Esophagus muscularis mucosa (tissue), 4 donors: ENCODE measurements around the gene CYBB. TPM values are rescaled to one million over a fixed set of nuclear protein-coding genes. Genes with fewer than 3 reads are reported as not detected.
"Not testable (repeated sequence)": the region's sequence is repeated elsewhere in the genome, so short reads cannot be mapped to it uniquely, and the experiment has no call there.

Experiments used
- DNase-seq: peaks from one replicate; pipeline ENCODE4 v3.0.0-alpha.2; 2017; ENCODE audit errors: extremely low spot score
- H3K27ac ChIP-seq, 4 donors: fragments of 200-600 bp; sonication (generic); replicated peaks in 1 of 4; 1 replicate in 3 of 4; 2 replicates in 1 of 4; pipeline ENCODE4 v1.5.1; 2016 to 2019; ENCODE audit warnings: mild to moderate bottlenecking in 1 of 4
- H3K27me3 ChIP-seq, 4 donors: fragments of 200-600 bp; sonication (generic); one replicate each; pipeline versions ENCODE4 v1.5.1 to v1.6.0; 2016 to 2019
- H3K36me3 ChIP-seq, 4 donors: fragments of 200-600 bp; sonication (generic); one replicate each; pipeline ENCODE4 v1.5.1; 2016 to 2019
- H3K4me1 ChIP-seq, 4 donors: fragments of 200-600 bp; sonication (generic); one replicate each; pipeline ENCODE4 v1.5.1; 2016 to 2019
- H3K4me3 ChIP-seq, 4 donors: fragments of 200-600 bp; sonication (generic); 1 replicate in 2 of 4; 2 replicates in 2 of 4; pipeline ENCODE4 v1.5.1; 2016 to 2019; ENCODE audit warnings: mild to moderate bottlenecking in 4 of 4, moderate library complexity in 1 of 4
- H3K9me3 ChIP-seq, 4 donors: fragments of 200-600 bp; sonication (generic); 1 replicate in 3 of 4; 2 replicates in 1 of 4; pipeline ENCODE4 v1.5.1; 2016 to 2019
- EP300 ChIP-seq: sonication (generic); formaldehyde crosslinking; IDR thresholded peaks from one replicate; pipeline ENCODE4 v1.6.1; 2017; ENCODE audit warnings: antibody characterized with exemption
- POLR2A ChIP-seq: fragments of 450-650 bp; IDR thresholded peaks from one replicate; pipeline ENCODE4 v1.6.1; 2017; ENCODE audit warnings: antibody characterized with exemption, moderate library complexity, mild to moderate bottlenecking, low read depth
- POLR2AphosphoS5 ChIP-seq, 2 donors: sonication (generic); formaldehyde crosslinking; IDR thresholded peaks; one replicate each; pipeline ENCODE4 v1.6.1; 2017; ENCODE audit warnings: antibody characterized with exemption in 2 of 2
- WGBS: methylation state at CpG from one replicate; pipeline ENCODE4 v1.1.5; 2018; 5-methylcytosine and 5-hydroxymethylcytosine counted together
- intact Hi-C: fragments of 100-400 bp; cut with DNase I; formaldehyde crosslinking; loops from one replicate; pipeline ENCODE4 v1.15.1; 2023
- total RNA-seq, 4 donors: library from RNA; depleted of rRNA; stranded (reverse); fragments of >200 nt; gene quantifications; one replicate each; pipeline versions ENCODE4 v1.1.0 to v1.2.1, GENCODE V29; 2016
- TF ChIP-seq, protein P1 (sequence below), 3 experiments: fragments of 200-600 bp in 2 of 3; fragments of 450-650 bp in 1 of 3; sonication (generic) in 2 of 3; IDR thresholded peaks; one replicate each; pipeline ENCODE4 v1.5.1; 2017 to 2019; ENCODE audit warnings: antibody characterized with exemption in 3 of 3, mild to moderate bottlenecking in 2 of 3, moderate library complexity in 1 of 3

Gene CYBB
- total RNA-seq, 4 donors from 2014 or later: 11.4 to 24.5 (median 14.0) TPM

GRCh38 chrX:37765507-37765906, 14.4 kb upstream of the CYBB start:
- Histone ChIP-seq H3K4me3 (no peak overlapping the region), H3K36me3 (no peaks in the 10 kb centered on the region), H3K4me1 (no peaks in the 10 kb centered on the region), H3K27me3 (peaks cover 0 to 5% (median 0%) of the 10 kb centered on the region in 4 donors), H3K9me3 (peaks cover 0 to 7% (median 0%) of the 10 kb centered on the region in 4 donors), H3K27ac (no peak overlapping the region)
- TF ChIP-seq POLR2AphosphoS5 (IDR thresholded peaks at IDR 0.05): no peak
- TF ChIP-seq POLR2A: no peak
- TF ChIP-seq, protein P1, sequence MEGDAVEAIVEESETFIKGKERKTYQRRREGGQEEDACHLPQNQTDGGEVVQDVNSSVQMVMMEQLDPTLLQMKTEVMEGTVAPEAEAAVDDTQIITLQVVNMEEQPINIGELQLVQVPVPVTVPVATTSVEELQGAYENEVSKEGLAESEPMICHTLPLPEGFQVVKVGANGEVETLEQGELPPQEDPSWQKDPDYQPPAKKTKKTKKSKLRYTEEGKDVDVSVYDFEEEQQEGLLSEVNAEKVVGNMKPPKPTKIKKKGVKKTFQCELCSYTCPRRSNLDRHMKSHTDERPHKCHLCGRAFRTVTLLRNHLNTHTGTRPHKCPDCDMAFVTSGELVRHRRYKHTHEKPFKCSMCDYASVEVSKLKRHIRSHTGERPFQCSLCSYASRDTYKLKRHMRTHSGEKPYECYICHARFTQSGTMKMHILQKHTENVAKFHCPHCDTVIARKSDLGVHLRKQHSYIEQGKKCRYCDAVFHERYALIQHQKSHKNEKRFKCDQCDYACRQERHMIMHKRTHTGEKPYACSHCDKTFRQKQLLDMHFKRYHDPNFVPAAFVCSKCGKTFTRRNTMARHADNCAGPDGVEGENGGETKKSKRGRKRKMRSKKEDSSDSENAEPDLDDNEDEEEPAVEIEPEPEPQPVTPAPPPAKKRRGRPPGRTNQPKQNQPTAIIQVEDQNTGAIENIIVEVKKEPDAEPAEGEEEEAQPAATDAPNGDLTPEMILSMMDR (IDR thresholded peaks at IDR 0.05): no peak
- no peak for TF ChIP-seq EP300
- intact Hi-C loops: no loop called here
- DNase-seq: no peak

DNA sequence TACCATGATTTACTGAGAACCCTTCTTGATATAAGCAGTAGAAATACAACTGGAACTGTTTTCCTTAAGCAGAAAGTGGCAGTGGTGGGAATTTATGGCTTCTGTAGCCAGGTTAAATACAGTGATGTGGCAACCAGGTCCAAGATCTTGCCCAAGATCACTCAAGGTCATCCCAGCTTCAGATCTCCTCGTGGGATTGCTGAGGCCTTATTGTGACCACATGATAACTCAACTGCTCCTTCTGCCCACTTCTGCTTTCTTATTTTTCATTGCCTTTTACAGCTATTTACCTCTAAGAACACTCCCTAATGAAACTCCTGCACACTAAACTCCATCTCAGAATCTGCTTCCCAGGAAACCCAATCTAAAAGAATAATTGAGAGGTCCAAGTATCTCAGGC, 12.4 kb upstream of the CYBB start:
- Histone ChIP-seq H3K4me1 (no peaks in the 10 kb centered on the region), H3K9me3 (peaks cover 0 to 7% (median 0%) of the 10 kb centered on the region in 4 donors), H3K4me3 (no peak overlapping the region), H3K27me3 (no peaks in the 10 kb centered on the region), H3K36me3 (no peaks in the 10 kb centered on the region), H3K27ac (no peak overlapping the region)
- WGBS: 40% methylated on average over 1 of the region's 1 CpG
- DNase-seq: no peak
- TF ChIP-seq, protein P1 (IDR thresholded peaks at IDR 0.05): no peak
- no peak for TF ChIP-seq EP300
- TF ChIP-seq POLR2AphosphoS5 (IDR thresholded peaks at IDR 0.05): no peak
- no peak for TF ChIP-seq POLR2A
- intact Hi-C loops: no loop called here

- H3K27ac ChIP-seq, H3K9me3 ChIP-seq, H3K36me3 ChIP-seq, H3K27me3 ChIP-seq, DNase-seq, H3K4me1 ChIP-seq, H3K4me3 ChIP-seq, intact Hi-C loops: not testable (repeated sequence)
- 100% methylated on average over 1 of the region's 9 CpGs for WGBS
These were observed 11.0 kb upstream of the CYBB start for GRCh38 chrX:37768866-37769265.

DNA sequence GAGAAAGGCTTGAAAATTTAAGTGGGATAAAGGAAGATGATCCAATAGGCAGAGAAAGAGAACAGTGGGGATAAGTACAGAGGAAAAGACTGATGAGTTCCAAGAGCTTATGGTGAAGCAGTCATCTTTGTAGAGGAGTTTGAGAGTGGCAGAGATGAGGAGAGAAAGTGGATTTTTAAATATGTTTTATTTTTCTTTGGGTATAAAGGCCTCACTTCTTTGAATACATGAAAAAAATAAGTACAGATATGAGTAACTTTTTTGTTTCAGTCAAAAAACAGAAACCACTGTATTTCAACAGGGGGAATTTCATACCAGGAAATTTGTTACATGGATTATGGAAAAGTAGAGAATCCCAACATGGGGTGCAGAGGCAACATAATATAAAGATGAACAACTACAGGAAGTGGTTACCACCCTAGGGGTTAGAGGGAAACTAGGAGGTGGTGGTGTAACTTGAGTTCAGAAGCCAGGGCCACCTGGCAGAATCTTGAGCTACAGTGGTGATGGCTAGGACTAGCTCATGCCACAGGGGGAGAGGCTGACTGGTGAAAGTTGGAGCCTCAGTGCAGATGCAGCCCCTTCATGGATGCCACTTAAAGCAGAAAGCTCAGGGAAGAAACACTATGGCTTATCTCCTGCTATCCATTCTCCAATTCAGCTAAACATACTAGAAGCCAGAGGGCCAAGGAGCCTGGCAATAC, 3.4 kb upstream of the CYBB start:
- H3K36me3 ChIP-seq: no peaks in the 10 kb centered on the region
- H3K27ac ChIP-seq: no peak overlapping the region
- intact Hi-C loops: no loop called here
- H3K4me1 ChIP-seq: no peaks in the 10 kb centered on the region
- no peak for TF ChIP-seq POLR2A
- TF ChIP-seq POLR2AphosphoS5 (IDR thresholded peaks at IDR 0.05): no peak
- no peak for TF ChIP-seq EP300
- TF ChIP-seq, protein P1 (IDR thresholded peaks at IDR 0.05): no peak
- H3K4me3 ChIP-seq: no peak overlapping the region
- H3K27me3 ChIP-seq: no peaks in the 10 kb centered on the region
- no peaks in the 10 kb centered on the region for H3K9me3 ChIP-seq
- no peak for DNase-seq

DNA sequence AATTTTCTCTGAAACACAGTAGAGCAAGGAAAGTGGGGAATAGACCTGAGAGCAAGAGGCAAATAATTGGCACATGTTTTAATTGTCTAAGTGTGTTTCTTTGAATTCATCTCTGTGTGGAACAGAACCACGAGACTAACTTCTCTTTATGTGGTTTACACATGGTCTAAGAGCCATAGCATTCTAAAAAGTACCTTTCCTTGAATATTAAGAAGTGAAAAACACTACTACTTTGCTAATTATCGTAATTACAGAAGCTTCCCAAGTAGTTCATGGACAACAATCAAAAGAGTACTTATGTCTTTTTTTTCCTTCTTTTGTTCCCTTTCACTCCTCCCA, 2.9 kb upstream of the CYBB start:
- H3K27ac ChIP-seq: no peak overlapping the region
- no peaks in the 10 kb centered on the region for H3K9me3 ChIP-seq
- H3K27me3 ChIP-seq: no peaks in the 10 kb centered on the region
- DNase-seq: no peak
- no peaks in the 10 kb centered on the region for H3K36me3 ChIP-seq
- intact Hi-C loops: no loop called here
- TF ChIP-seq, protein P1 (IDR thresholded peaks at IDR 0.05): no peak
- no peak for TF ChIP-seq POLR2A
- TF ChIP-seq POLR2AphosphoS5 (IDR thresholded peaks at IDR 0.05): no peak
- TF ChIP-seq EP300: no peak
- no peaks in the 10 kb centered on the region for H3K4me1 ChIP-seq
- H3K4me3 ChIP-seq: no peak overlapping the region
- WGBS: 52% methylated on average over 2 of the region's 2 CpGs
